Activated effector memory CD4-positive, alpha-beta T cell treated with anti-CD3 and anti-CD28 coated beads, Interleukin-2, amount 50 U/mL, for 16 hours (primary cell): ENCODE data around the gene TUBA1A.
"Not testable (repeated sequence)": the region's sequence is repeated elsewhere in the genome, so short reads cannot be mapped to it uniquely, and the experiment has no call there.

Experiments used
- DNase-seq: peaks from one replicate; pipeline ENCODE4 v3.0.0-alpha.2; 2020

Gene TUBA1A

GRCh38 chr12:49200919-49201594 is 12.2 kb upstream of the TUBA1A start:
- DNase-seq = no peak

GRCh38 chr12:49198431-49199155 is 9.7 kb upstream of the TUBA1A start:
- DNase-seq = no peak

- no peak for DNase-seq
These were observed 8.4 kb upstream of the TUBA1A start for GRCh38 chr12:49197256-49197655.

GRCh38 chr12:49195736-49196135 is 6.9 kb upstream of the TUBA1A start:
- no peak for DNase-seq

- DNase-seq = not testable (repeated sequence)
These were observed 4.9 kb upstream of the TUBA1A start for GRCh38 chr12:49193746-49194145.

- DNase-seq = not testable (repeated sequence)
These were observed 2.6 kb upstream of the TUBA1A start for GRCh38 chr12:49191498-49191897.

GRCh38 chr12:49190974-49191373 is 2.1 kb upstream of the TUBA1A start:
- DNase-seq = no peak

GRCh38 chr12:49189731-49190716 is 1.1 kb upstream of the TUBA1A start:
- DNase-seq = no peak

- peak; percentile 92 for DNase-seq
These were observed 522 bp downstream of the TUBA1A start for GRCh38 chr12:49188201-49188915.

- DNase-seq = no peak
These were observed 1.7 kb downstream of the TUBA1A start for GRCh38 chr12:49187184-49187583.

- DNase-seq = not testable (repeated sequence)
These were observed 2.6 kb downstream of the TUBA1A start for GRCh38 chr12:49186307-49186706.

GRCh38 chr12:49184697-49185096 is 4.2 kb downstream of the TUBA1A start:
- DNase-seq = not testable (repeated sequence)

GRCh38 chr12:49183214-49183950 is 5.5 kb downstream of the TUBA1A start:
- not testable (repeated sequence) for DNase-seq

GRCh38 chr12:49174218-49174617 is 14.7 kb downstream of the TUBA1A start:
- no peak for DNase-seq

GRCh38 chr12:49170924-49171323 is 18.0 kb downstream of the TUBA1A start:
- DNase-seq = no peak

GRCh38 chr12:49165114-49165513 is 23.8 kb downstream of the TUBA1A start:
- DNase-seq = no peak

GRCh38 chr12:49161901-49162300 is 27.0 kb downstream of the TUBA1A start:
- not testable (repeated sequence) for DNase-seq

- DNase-seq = no peak
These were observed 27.6 kb downstream of the TUBA1A start for GRCh38 chr12:49161092-49161795.

- DNase-seq = no peak
These were observed 28.5 kb downstream of the TUBA1A start for GRCh38 chr12:49160399-49160798.

GRCh38 chr12:49154221-49154620 is 34.7 kb downstream of the TUBA1A start:
- DNase-seq = no peak

GRCh38 chr12:49147384-49147783 is 41.5 kb downstream of the TUBA1A start:
- DNase-seq = no peak
